GM10266 (cell line): ENCODE results near the gene NOL4L.

Experiments
- DNase-seq: peaks from one replicate; pipeline ENCODE4 v3.0.0; 2012; ENCODE audit errors: extremely low spot score
- TF ChIP-seq, protein P1 (sequence below): IDR thresholded peaks from 2 replicates; pipeline ENCODE4 v1.5.1; 2012; ENCODE audit warnings: mild to moderate bottlenecking, low read depth; ENCODE audit not compliant: control insufficient read depth, insufficient read depth; ENCODE audit errors: missing control alignments

The NOL4L gene

DNA sequence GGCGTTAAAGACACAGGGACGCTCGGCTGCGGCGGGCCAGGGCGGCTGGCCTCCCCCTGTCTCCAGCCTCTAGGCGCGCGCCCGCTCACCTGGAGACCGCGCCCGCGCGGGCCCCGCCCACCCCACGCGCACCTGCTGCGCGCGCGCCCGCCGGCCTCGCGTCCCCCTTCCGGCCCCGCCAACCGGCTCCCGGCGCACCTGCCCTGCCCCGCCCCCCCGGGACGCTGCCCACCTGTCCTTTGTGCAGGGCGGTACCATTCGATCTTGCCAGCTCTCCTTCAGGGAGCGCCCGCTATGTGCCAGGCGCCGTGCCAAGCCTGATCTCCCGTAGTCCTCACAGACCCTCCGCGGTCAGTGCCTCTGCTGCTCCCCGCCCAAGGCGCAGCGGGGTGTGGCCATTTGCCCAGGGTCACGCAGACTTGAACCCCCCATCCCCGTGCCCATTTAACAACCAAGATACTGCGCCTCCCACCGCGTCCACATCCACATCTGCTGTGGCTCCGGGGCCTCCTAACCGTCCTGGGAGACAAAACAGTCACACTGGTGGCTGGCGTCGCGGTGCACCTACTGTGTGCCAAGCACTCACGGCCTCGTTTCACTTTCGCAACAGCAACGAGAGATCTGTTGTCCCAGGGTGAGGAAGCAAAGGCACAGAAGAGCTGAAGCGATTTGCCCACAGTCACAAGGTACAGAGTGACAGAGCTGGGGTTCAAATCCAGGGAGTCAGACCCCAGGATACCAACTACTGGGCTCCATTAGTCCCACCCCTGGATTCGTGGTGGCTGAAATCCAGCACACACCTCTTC lies 48.1 kb downstream of the NOL4L start:
- TF ChIP-seq, protein P1, sequence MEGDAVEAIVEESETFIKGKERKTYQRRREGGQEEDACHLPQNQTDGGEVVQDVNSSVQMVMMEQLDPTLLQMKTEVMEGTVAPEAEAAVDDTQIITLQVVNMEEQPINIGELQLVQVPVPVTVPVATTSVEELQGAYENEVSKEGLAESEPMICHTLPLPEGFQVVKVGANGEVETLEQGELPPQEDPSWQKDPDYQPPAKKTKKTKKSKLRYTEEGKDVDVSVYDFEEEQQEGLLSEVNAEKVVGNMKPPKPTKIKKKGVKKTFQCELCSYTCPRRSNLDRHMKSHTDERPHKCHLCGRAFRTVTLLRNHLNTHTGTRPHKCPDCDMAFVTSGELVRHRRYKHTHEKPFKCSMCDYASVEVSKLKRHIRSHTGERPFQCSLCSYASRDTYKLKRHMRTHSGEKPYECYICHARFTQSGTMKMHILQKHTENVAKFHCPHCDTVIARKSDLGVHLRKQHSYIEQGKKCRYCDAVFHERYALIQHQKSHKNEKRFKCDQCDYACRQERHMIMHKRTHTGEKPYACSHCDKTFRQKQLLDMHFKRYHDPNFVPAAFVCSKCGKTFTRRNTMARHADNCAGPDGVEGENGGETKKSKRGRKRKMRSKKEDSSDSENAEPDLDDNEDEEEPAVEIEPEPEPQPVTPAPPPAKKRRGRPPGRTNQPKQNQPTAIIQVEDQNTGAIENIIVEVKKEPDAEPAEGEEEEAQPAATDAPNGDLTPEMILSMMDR: no peak
- peak; percentile 53 for DNase-seq

DNA sequence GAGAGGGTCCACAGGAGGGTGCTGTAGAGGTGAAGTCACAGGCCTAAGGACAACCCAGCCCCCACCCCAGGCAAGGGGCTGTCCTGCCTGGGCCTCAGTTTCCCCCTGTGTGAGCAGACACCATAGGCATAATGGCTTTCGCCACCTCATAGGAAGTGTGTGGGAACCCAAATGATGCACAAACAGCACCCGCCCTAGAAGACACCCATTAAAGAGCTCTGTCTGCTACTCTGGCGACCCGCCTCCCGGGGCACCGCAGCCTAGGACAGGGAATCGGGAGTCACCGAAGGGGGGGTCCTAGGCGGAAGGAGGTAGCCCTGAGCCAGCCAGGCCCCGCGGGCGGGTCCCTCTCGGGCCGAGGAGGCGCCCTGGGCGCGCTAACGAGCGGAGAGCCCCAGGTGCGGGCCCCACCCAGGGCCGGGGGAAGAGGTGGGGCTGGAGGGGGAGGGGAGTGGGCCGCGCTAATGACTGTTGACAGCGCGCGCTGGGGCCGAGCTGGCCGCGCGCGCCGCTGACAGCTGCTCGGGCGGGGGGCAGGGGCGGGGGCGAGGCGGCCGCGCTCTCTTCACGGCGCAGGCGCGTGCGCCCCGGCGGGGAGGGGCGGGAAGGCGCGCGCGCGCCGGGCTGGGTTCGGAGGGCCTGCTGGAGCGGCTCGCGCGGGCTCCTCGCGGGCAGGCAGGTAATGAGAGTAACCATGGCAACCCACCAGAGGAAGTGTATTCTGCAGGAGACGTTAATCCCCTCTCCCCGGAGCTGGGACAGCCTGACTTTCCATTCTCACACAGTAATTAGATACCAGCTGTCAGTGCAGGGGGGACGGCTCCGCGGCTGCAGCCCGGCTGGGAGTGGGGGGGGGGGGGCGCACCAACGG lies 48.9 kb downstream of the NOL4L start:
- peak; percentile 91 for DNase-seq
- TF ChIP-seq, protein P1: no peak

DNA sequence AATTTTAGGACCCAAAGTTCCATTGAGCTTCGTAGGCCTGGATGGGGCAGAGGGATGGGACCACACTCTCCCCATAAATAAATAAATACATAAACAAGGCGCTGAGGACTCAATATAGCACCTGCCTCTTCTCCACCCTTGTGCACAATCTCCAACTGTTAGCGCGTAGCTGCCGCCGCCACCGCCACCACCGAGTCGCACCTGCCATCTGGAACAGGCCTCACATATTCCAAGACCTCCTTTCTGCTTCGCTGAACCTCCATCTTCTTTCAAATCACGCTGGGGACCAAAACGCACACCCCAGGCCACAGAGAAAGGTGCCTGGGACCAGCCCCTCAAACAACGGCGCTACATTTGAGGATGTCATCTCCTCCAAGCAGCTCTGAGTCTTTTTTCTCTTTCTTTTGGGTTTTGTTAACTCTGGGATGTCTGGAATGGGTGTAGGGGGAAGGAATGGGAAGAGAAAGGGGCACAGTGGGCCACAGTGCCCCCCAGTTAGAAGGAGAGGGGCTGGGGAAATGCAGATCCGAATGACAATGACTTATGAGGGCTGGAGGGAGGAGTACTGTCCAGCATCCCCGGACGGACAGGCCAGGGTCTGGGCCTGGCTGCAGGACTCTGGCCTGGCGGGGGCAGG lies 49.7 kb downstream of the NOL4L start:
- TF ChIP-seq, protein P1: no peak
- DNase-seq: no peak

DNA sequence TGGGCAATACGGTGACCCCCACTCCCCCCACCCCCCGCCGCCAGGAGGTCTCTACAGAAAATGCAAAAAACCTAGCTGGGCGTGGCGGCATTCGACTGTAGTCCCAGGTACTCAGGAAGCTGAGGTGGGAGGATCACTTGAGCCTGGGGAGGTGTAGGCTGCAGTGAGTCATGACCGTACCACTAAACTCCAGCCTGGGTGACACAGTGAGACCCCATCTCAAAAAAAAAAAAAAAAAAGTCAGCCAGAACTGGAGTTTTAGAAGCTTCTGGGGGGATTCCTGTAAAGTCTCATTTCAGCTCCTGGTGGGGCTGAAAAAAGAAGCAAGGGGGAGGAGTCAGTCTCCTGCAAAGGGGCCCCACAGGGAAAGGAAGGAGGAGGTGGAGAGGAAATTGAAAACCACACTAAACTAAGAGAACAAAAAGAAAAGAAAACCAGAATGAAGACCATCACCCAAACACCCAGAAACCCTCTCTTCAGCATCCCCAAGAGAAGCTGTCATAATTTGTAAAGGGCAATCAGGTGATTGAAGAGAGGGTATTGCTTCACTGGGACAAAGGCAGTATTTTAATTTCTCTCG lies 50.4 kb downstream of the NOL4L start:
- DNase-seq: no peak
- TF ChIP-seq, protein P1: no peak

DNA sequence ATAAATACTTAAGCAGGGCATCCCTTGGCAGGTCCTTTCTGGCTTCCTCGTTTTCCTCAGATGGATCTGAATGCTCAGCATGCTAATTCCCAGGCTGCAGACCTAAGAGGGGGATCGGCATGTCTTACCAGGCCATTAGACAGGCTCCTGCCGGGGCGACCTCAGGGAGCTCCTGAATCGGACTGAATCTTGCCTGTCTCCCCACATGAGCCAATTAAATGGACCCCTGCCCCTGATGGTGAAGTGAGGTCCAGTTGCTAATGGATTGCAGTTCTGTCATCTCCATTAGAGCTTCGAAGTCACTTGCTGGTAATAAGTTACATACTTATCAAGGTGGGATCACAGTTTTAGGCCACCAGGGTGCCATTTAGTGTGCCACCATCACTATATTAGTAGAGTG lies 51.4 kb downstream of the NOL4L start:
- TF ChIP-seq, protein P1: no peak
- no peak for DNase-seq

DNA sequence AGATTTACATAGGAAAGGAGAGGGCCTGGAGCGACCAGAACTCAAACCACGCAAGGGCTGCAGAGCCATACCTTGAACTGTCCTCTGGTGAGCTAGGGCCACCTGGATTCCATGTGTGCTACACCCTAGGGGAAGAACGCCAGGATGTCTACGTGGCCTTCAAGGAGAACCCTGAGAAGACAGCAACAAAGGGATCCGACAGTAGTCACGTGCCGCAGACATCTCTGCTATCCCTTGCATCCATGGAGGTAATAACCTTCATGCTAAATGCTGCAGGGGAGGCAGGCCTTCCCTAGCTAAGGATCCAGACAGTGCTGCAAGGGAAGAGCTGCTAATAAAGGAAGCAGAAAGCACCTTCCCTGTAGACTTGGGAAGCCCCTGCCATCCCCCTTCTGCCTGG lies 52.9 kb downstream of the NOL4L start:
- TF ChIP-seq, protein P1: no peak
- no peak for DNase-seq
